T-cell (primary cell): Measurements from ENCODE around the gene PAX1. TPM values are rescaled to one million over a fixed set of nuclear protein-coding genes. Genes with fewer than 3 reads are reported as not detected.

Source experiments
- ATAC-seq, 4 experiments: fragments of 200-7000 bp in 3 of 4; fragments of 150-1000 bp in 1 of 4; cut with Tn5 transposase; replicated peaks in 1 of 4; 1 replicate in 3 of 4; 2 replicates in 1 of 4; pipeline ENCODE4 v1.10.0; 2021; ENCODE audit warnings: moderate library complexity in 3 of 4, mild to moderate bottlenecking in 2 of 4, moderate number of reproducible peaks in 1 of 4
- CTCF ChIA-PET, 2 donors: fragments of 300-600 bp; sonication (Branson Sonifier 250); formaldehyde crosslinking; loops; one replicate each; lab custom pipeline; 2022; ENCODE audit warnings: antibody characterized with exemption in 2 of 2; lab: Charles Lee
- POLR2A ChIA-PET, 2 donors: fragments of 300-600 bp; sonication (Branson Sonifier 250); formaldehyde crosslinking; loops; one replicate each; lab custom pipeline; 2022; ENCODE audit warnings: antibody characterized with exemption in 2 of 2; lab: Charles Lee
- DNase-seq, 35 experiments: peaks; one replicate each; pipeline versions ENCODE4 v3.0.0 to v3.0.0-alpha.2; 2013 to 2023
- H3K27ac ChIP-seq: one replicate; pipeline ENCODE4 v1.5.1; 2013; ENCODE audit warnings: low read length
- H3K27me3 ChIP-seq, 2 experiments: replicated peaks in 1 of 2; 1 replicate in 1 of 2; 2 replicates in 1 of 2; pipeline versions ENCODE4 v1.6.1 to v1.7.0; 2013; ENCODE audit warnings: low read length in 1 of 2, mixed read lengths in 1 of 2; ENCODE audit not compliant: control insufficient read depth in 2 of 2, insufficient read depth in 2 of 2; ENCODE audit errors: extremely low read depth in 1 of 2
- H3K36me3 ChIP-seq, 2 donors: 1 replicate in 1 of 2; 2 replicates in 1 of 2; pipeline versions ENCODE4 v1.6.1 to v1.7.0; 2013; ENCODE audit warnings: low read length in 1 of 2; ENCODE audit not compliant: control insufficient read depth in 2 of 2, insufficient read depth in 1 of 2; ENCODE audit errors: extremely low read depth in 1 of 2
- H3K4me1 ChIP-seq, 2 experiments: 1 replicate in 1 of 2; 2 replicates in 1 of 2; pipeline versions ENCODE4 v1.6.1 to v1.7.0; 2013; ENCODE audit warnings: low read length in 2 of 2, mixed read lengths in 1 of 2; ENCODE audit not compliant: insufficient read depth in 2 of 2, control insufficient read depth in 1 of 2; ENCODE audit errors: extremely low read depth in 1 of 2
- H3K4me3 ChIP-seq, 2 donors: 1 replicate in 1 of 2; 2 replicates in 1 of 2; pipeline versions ENCODE4 v1.5.1 to v1.7.0; 2013; ENCODE audit warnings: mild to moderate bottlenecking in 2 of 2, low read length in 1 of 2, moderate library complexity in 1 of 2; ENCODE audit not compliant: control insufficient read depth in 1 of 2; ENCODE audit errors: extremely low read depth in 1 of 2
- H3K9me3 ChIP-seq: 2 replicates; pipeline ENCODE4 v1.7.0; 2013
- H3K27ac Mint-ChIP-seq, 2 donors: one replicate each; pipeline ENCODE4 v1.8.0; 2020 to 2021; ENCODE audit warnings: mild to moderate bottlenecking in 2 of 2, mixed read lengths in 2 of 2
- H3K27me3 Mint-ChIP-seq, 2 donors: one replicate each; pipeline ENCODE4 v1.8.0; 2021 to 2022; ENCODE audit warnings: mixed read lengths in 2 of 2
- H3K36me3 Mint-ChIP-seq: one replicate; pipeline ENCODE4 v1.8.0; 2021; ENCODE audit warnings: mixed read lengths
- H3K4me1 Mint-ChIP-seq, 3 donors: one replicate each; pipeline ENCODE4 v1.8.0; 2020 to 2022; ENCODE audit warnings: mixed read lengths in 3 of 3, mild to moderate bottlenecking in 1 of 3
- H3K4me3 Mint-ChIP-seq, 3 donors: one replicate each; pipeline ENCODE4 v1.8.0; 2020 to 2022; ENCODE audit warnings: mild to moderate bottlenecking in 3 of 3, mixed read lengths in 3 of 3, moderate library complexity in 3 of 3
- H3K9me3 Mint-ChIP-seq, 3 donors: one replicate each; pipeline ENCODE4 v1.8.0; 2020 to 2022; ENCODE audit warnings: mixed read lengths in 3 of 3
- WGBS: methylation state at CpG from one replicate; pipeline ENCODE4 v1.1.5; 2013; ENCODE audit warnings: missing lambda C conversion rate; ENCODE audit not compliant: insufficient coverage; 5-methylcytosine and 5-hydroxymethylcytosine counted together
- total RNA-seq, 35 experiments: library from RNA in 6 of 35; stranded (reverse) in 6 of 35; fragments of 120-200 nt in 1 of 35; gene quantifications; one replicate each; pipeline versions ENCODE4 v1.2.1 to v1.2.4 and lab custom pipeline; 2013 to 2026

The PAX1 gene
- total RNA-seq, 5 donors from 2014 or later (not counting 1 experiment from before 2014, with no cell fraction given): not detected

GRCh38 chr20:21670981-21671380 lies 34.5 kb upstream of the PAX1 start:
- Histone ChIP-seq H3K36me3 (no peaks in the 10 kb centered on the region), H3K9me3 (no peaks in the 10 kb centered on the region), H3K27ac (no peak overlapping the region), H3K27me3 (peaks cover 0 to 7% of the 10 kb centered on the region in 2 experiments), H3K4me1 (no peaks in the 10 kb centered on the region), H3K4me3 (no peak overlapping the region)
- Mint-ChIP-seq H3K9me3 (peaks cover 0 to 2% (median 0%) of the 10 kb centered on the region in 3 donors), H3K36me3 (no peaks in the 10 kb centered on the region), H3K27ac (no peak overlapping the region), H3K4me1 (no peaks in the 10 kb centered on the region), H3K4me3 (no peak overlapping the region), H3K27me3 (peaks cover 0 to 3% of the 10 kb centered on the region in 2 donors)
- no CpG with 5 or more reads among the region's 1 CpG for WGBS
- ATAC-seq (no peak), DNase-seq (no peak)
- POLR2A ChIA-PET: no interaction called here
- CTCF ChIA-PET: no interaction called here

- H3K9me3 Mint-ChIP-seq: peaks cover 0 to 2% (median 0%) of the 10 kb centered on the region in 3 donors
- CTCF ChIA-PET: no interaction called here
- no peak for DNase-seq
- Histone ChIP-seq H3K4me1 (no peaks in the 10 kb centered on the region), H3K4me3 (no peak overlapping the region), H3K36me3 (no peaks in the 10 kb centered on the region), H3K27ac (no peak overlapping the region), H3K9me3 (no peaks in the 10 kb centered on the region), H3K27me3 (peaks cover 0 to 2% of the 10 kb centered on the region in 2 experiments)
- ATAC-seq: no peak
- POLR2A ChIA-PET: no interaction called here
- no peaks in the 10 kb centered on the region for H3K4me1 Mint-ChIP-seq
- H3K27ac Mint-ChIP-seq: no peak overlapping the region
- no peak overlapping the region for H3K4me3 Mint-ChIP-seq
- no peaks in the 10 kb centered on the region for H3K36me3 Mint-ChIP-seq
- H3K27me3 Mint-ChIP-seq: peaks cover 0 to 4% of the 10 kb centered on the region in 2 donors
- 100% methylated on average over 1 of the region's 2 CpGs for WGBS
Measured at GRCh38 chr20:21677261-21677660, 28.2 kb upstream of the PAX1 start.

GRCh38 chr20:21677781-21678180 lies 27.7 kb upstream of the PAX1 start:
- CTCF ChIA-PET: no interaction called here
- Mint-ChIP-seq H3K27ac (no peak overlapping the region), H3K9me3 (peaks cover 0 to 2% (median 0%) of the 10 kb centered on the region in 3 donors), H3K27me3 (peaks cover 0 to 9% of the 10 kb centered on the region in 2 donors), H3K4me1 (no peaks in the 10 kb centered on the region), H3K4me3 (no peak overlapping the region), H3K36me3 (no peaks in the 10 kb centered on the region)
- H3K36me3 ChIP-seq: no peaks in the 10 kb centered on the region
- no peak overlapping the region for H3K27ac ChIP-seq
- no peaks in the 10 kb centered on the region for H3K9me3 ChIP-seq
- no peak overlapping the region for H3K4me3 ChIP-seq
- ATAC-seq: no peak
- WGBS: no CpG with 5 or more reads among the region's 3 CpGs
- H3K27me3 ChIP-seq: peaks cover 0 to 2% of the 10 kb centered on the region in 2 experiments
- POLR2A ChIA-PET: no interaction called here
- no peaks in the 10 kb centered on the region for H3K4me1 ChIP-seq
- no peak for DNase-seq

- Histone ChIP-seq H3K4me1 (no peaks in the 10 kb centered on the region), H3K9me3 (no peaks in the 10 kb centered on the region), H3K4me3 (no peak overlapping the region), H3K36me3 (no peaks in the 10 kb centered on the region), H3K27ac (no peak overlapping the region), H3K27me3 (peaks cover 2% of the 10 kb centered on the region in 2 experiments)
- CTCF ChIA-PET: no interaction called here
- WGBS: 84% methylated on average over 13 of the region's 14 CpGs
- Mint-ChIP-seq H3K36me3 (no peaks in the 10 kb centered on the region), H3K9me3 (no peaks in the 10 kb centered on the region), H3K27ac (no peak overlapping the region), H3K4me3 (no peak overlapping the region), H3K27me3 (peaks cover 0 to 10% of the 10 kb centered on the region in 2 donors), H3K4me1 (no peaks in the 10 kb centered on the region)
- POLR2A ChIA-PET: no interaction called here
- ATAC-seq (no peak), DNase-seq (no peak)
Measured at GRCh38 chr20:21681234-21681921, 24.1 kb upstream of the PAX1 start.

GRCh38 chr20:21681922-21682318 lies 23.5 kb upstream of the PAX1 start:
- H3K36me3 Mint-ChIP-seq: no peaks in the 10 kb centered on the region
- Histone ChIP-seq H3K9me3 (no peaks in the 10 kb centered on the region), H3K4me3 (no peak overlapping the region), H3K27ac (no peak overlapping the region), H3K27me3 (peaks cover 2 to 4% of the 10 kb centered on the region in 2 experiments), H3K36me3 (no peaks in the 10 kb centered on the region), H3K4me1 (no peaks in the 10 kb centered on the region)
- no peaks in the 10 kb centered on the region for H3K9me3 Mint-ChIP-seq
- WGBS: 81% methylated on average over 10 of the region's 10 CpGs
- POLR2A ChIA-PET: no interaction called here
- no peaks in the 10 kb centered on the region for H3K4me1 Mint-ChIP-seq
- ATAC-seq: no peak
- no peak for DNase-seq
- H3K27ac Mint-ChIP-seq: no peak overlapping the region
- no peak overlapping the region for H3K4me3 Mint-ChIP-seq
- peaks cover 0 to 11% of the 10 kb centered on the region in 2 donors for H3K27me3 Mint-ChIP-seq
- CTCF ChIA-PET: no interaction called here

- Mint-ChIP-seq H3K4me3 (no peak overlapping the region), H3K36me3 (no peaks in the 10 kb centered on the region), H3K9me3 (no peaks in the 10 kb centered on the region), H3K27me3 (peaks cover 0 to 13% of the 10 kb centered on the region in 2 donors), H3K4me1 (no peaks in the 10 kb centered on the region), H3K27ac (no peak overlapping the region)
- no peak overlapping the region for H3K4me3 ChIP-seq
- H3K4me1 ChIP-seq: no peaks in the 10 kb centered on the region
- ChIA-PET POLR2A (no interaction called here), CTCF (no interaction called here)
- DNase-seq (no peak), ATAC-seq (no peak)
- H3K9me3 ChIP-seq: no peaks in the 10 kb centered on the region
- H3K36me3 ChIP-seq: no peaks in the 10 kb centered on the region
- H3K27me3 ChIP-seq: peaks cover 2 to 4% of the 10 kb centered on the region in 2 experiments
- WGBS: no CpG with 5 or more reads among the region's 8 CpGs
- no peak overlapping the region for H3K27ac ChIP-seq
Measured at GRCh38 chr20:21682521-21682954, 22.9 kb upstream of the PAX1 start.
